Measurements from ENCODE around the gene TH.
"Not testable (repeated sequence)": the region's sequence is repeated elsewhere in the genome, so short reads cannot be mapped to it uniquely, and the experiment has no call there.

The TH gene

DNA sequence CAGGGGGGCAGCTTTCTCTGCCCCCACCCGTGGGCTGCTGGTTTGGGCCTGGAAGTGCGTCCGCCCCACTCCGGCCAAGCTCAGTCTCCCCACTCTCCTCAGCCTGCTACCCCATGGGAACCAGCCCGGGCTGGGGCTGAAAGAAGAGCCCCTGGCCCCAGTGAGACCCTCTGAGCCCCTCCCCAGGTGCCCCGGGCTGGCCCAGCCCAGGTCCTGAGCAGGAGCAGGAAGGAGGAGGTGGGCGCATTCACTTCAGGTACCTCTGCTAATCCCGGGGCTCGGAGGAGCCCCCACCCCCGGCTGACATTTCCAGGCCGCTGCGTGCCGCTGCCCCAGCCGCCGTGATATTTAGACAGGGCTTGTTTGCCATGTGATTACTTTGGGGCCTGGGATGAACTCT, 8.7 kb upstream of the TH start:
- H3K4me2 ChIP-seq (ENCODE audit: low read length), result no peak overlapping the region
- H3K27me3 ChIP-seq (ENCODE audit: control insufficient read depth, insufficient read depth, low read length), result no peaks in the 10 kb centered on the region
- H3K4me3 ChIP-seq (ENCODE audit: low read depth, low read length), result no peak overlapping the region
- TF ChIP-seq, protein P1, sequence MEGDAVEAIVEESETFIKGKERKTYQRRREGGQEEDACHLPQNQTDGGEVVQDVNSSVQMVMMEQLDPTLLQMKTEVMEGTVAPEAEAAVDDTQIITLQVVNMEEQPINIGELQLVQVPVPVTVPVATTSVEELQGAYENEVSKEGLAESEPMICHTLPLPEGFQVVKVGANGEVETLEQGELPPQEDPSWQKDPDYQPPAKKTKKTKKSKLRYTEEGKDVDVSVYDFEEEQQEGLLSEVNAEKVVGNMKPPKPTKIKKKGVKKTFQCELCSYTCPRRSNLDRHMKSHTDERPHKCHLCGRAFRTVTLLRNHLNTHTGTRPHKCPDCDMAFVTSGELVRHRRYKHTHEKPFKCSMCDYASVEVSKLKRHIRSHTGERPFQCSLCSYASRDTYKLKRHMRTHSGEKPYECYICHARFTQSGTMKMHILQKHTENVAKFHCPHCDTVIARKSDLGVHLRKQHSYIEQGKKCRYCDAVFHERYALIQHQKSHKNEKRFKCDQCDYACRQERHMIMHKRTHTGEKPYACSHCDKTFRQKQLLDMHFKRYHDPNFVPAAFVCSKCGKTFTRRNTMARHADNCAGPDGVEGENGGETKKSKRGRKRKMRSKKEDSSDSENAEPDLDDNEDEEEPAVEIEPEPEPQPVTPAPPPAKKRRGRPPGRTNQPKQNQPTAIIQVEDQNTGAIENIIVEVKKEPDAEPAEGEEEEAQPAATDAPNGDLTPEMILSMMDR (IDR thresholded peaks at IDR 0.05), result no peak
- H2AFZ ChIP-seq, result no peak overlapping the region
- H3K4me1 ChIP-seq, result no peaks in the 10 kb centered on the region
- no peaks in the 10 kb centered on the region for H3K36me3 ChIP-seq (ENCODE audit: control insufficient read depth, insufficient read depth, low read length)
- no peaks in the 10 kb centered on the region for H3K9me3 ChIP-seq (ENCODE audit: control insufficient read depth, low read length)
- H3K9ac ChIP-seq, result no peak overlapping the region
- H3K79me2 ChIP-seq, result no peaks in the 10 kb centered on the region
- H3K27ac ChIP-seq, result no peak overlapping the region

DNA sequence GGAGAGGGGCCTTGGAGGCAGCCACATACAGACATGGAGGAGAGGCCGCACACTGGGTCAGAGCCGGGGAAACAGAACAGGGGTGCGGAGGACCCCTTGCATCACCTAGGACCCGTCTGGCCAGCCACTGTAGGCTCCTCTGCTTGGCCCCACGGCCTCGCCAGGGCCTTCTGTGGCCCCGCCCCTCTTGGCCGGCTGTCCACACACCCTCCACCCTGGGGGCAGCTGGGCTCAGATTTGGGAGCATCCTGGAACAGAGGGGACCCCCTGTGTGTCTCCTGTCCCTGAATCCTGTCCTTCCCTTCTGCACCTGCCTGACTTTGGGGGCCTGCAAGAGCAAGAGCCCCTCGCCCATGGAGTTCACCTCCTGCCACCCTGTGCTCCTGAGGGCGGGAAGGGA, 7.9 kb upstream of the TH start:
- Histone ChIP-seq H3K27ac (no peak overlapping the region), H3K4me3 (ENCODE audit: low read depth, low read length) (no peak overlapping the region), H3K9ac (no peak overlapping the region), H3K9me3 (ENCODE audit: control insufficient read depth, low read length) (no peaks in the 10 kb centered on the region), H3K4me1 (no peaks in the 10 kb centered on the region), H3K27me3 (ENCODE audit: control insufficient read depth, insufficient read depth, low read length) (no peaks in the 10 kb centered on the region), H3K79me2 (no peaks in the 10 kb centered on the region), H3K4me2 (ENCODE audit: low read length) (no peak overlapping the region), H2AFZ (no peak overlapping the region), H3K36me3 (ENCODE audit: control insufficient read depth, insufficient read depth, low read length) (no peaks in the 10 kb centered on the region)
- TF ChIP-seq, protein P1 (IDR thresholded peaks at IDR 0.05), result no peak

DNA sequence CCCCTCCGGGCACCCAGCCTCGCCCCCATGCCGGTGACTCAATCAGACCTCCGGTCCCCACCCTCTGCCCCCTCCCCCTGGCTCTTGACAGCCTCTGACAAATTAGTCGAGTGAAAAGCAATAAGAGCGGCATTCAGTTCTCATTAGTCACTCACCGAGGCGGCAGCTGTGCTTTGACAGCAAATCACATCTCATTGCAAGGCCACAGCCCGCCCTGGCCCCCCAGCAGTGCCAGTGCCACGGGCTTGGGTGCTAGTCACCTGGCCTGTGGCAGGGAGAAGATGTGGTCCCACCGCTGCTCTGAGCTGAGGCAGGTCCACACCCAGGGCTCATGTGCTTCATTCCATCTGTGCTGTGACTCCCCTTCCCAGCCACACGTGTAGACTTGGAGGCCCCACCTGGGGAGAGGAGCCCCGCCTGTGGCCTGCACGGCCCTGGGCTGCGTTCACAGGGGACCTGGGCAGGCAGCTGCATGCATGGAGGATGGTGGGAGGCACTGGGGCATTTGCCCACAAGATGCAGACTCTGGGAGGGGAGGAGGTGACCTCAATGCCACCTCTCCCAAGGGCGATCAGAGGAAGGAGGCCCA, 7.4 kb upstream of the TH start:
- Histone ChIP-seq H3K4me3 (ENCODE audit: low read depth, low read length) (no peak overlapping the region), H3K4me2 (ENCODE audit: low read length) (no peak overlapping the region), H3K36me3 (ENCODE audit: control insufficient read depth, insufficient read depth, low read length) (no peaks in the 10 kb centered on the region), H3K79me2 (no peaks in the 10 kb centered on the region), H3K27ac (no peak overlapping the region), H2AFZ (no peak overlapping the region), H3K9ac (no peak overlapping the region), H3K27me3 (ENCODE audit: control insufficient read depth, insufficient read depth, low read length) (no peaks in the 10 kb centered on the region), H3K9me3 (ENCODE audit: control insufficient read depth, low read length) (no peaks in the 10 kb centered on the region), H3K4me1 (no peaks in the 10 kb centered on the region)
- TF ChIP-seq, protein P1 (IDR thresholded peaks at IDR 0.05), result no peak

DNA sequence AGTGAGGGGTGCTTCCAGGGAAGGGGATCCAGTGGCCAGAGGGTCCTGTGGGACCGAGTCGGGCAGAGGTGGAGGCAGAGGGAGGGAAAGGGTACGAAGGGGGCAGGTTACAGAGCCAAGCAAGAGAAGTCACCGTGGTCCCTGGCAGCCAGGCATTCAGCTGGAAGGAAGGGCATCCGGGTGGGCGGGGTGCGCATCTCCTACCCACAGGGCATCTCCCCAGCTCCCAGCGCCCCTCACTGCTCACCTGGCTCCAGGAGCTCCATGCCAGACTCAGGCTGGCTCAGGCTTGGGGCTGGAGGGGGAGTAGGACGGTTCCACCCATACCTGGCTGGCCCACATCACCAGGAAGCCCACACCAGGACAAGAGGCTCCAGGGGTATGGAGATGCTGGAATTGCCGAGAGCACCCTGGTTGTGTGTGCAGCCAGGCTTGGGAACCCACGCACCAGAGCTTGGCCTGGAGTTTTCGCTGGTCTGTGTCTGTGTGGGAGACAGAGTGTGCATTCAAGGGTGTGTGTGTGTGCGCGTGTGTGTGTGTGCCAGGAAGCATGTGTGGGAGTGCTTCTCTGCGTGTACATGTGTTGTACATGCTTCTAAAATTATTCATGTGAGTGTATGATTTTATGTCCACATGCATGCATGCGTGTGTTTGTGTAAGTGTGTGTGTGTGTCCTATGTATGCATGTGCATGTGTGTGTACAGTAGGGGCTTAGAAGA, 6.6 kb upstream of the TH start:
- not testable (repeated sequence) for H3K27ac ChIP-seq; H3K27me3 ChIP-seq (ENCODE audit: control insufficient read depth, insufficient read depth, low read length); H3K4me3 ChIP-seq (ENCODE audit: low read depth, low read length); H2AFZ ChIP-seq; H3K36me3 ChIP-seq (ENCODE audit: control insufficient read depth, insufficient read depth, low read length); H3K9ac ChIP-seq; H3K9me3 ChIP-seq (ENCODE audit: control insufficient read depth, low read length); H3K4me1 ChIP-seq; H3K79me2 ChIP-seq; H3K4me2 ChIP-seq (ENCODE audit: low read length)

DNA sequence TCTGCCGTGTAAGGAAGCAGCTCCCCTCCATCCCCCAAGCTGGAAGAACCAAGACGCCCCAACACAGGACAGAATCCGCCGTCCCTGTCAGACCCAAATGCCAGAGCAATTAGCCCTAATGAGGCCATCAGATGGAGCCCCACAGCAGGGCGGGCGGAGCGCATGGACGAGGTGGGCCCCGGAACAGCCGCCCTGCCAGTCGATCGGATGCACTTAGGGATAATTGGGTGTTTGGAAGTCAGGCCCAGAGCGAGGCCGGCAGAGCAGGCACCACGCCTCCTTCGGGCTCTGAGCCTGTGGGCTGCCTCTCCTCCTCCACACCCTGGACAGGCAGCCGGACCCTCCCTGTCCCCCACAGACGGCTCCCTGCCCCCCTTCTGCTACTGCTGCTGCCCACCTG, 5.5 kb upstream of the TH start:
- Histone ChIP-seq H3K27ac (no peak overlapping the region), H3K4me2 (ENCODE audit: low read length) (no peak overlapping the region), H3K4me1 (no peaks in the 10 kb centered on the region), H2AFZ (no peak overlapping the region), H3K27me3 (ENCODE audit: control insufficient read depth, insufficient read depth, low read length) (no peaks in the 10 kb centered on the region), H3K9me3 (ENCODE audit: control insufficient read depth, low read length) (no peaks in the 10 kb centered on the region), H3K9ac (no peak overlapping the region), H3K79me2 (no peaks in the 10 kb centered on the region), H3K36me3 (ENCODE audit: control insufficient read depth, insufficient read depth, low read length) (no peaks in the 10 kb centered on the region), H3K4me3 (ENCODE audit: low read depth, low read length) (no peak overlapping the region)
- TF ChIP-seq, protein P1 (IDR thresholded peaks at IDR 0.05), result no peak
